ENCODE results near the gene WIPF3. TPM values are rescaled to one million over a fixed set of nuclear protein-coding genes. Genes with fewer than 3 reads are reported as not detected.

The WIPF3 gene
- total RNA-seq (1 to 10 TPM in 2 of 7 donors, under 1 TPM in 5; 0.17 to 1.5 (median 0.72) TPM), polyA plus RNA-seq (under 1 TPM; 0.57 to 0.61 (median 0.58) TPM)
- long read RNA-seq, donor 1 = 0 reads
- long read RNA-seq, donor 2 = 0 reads

DNA sequence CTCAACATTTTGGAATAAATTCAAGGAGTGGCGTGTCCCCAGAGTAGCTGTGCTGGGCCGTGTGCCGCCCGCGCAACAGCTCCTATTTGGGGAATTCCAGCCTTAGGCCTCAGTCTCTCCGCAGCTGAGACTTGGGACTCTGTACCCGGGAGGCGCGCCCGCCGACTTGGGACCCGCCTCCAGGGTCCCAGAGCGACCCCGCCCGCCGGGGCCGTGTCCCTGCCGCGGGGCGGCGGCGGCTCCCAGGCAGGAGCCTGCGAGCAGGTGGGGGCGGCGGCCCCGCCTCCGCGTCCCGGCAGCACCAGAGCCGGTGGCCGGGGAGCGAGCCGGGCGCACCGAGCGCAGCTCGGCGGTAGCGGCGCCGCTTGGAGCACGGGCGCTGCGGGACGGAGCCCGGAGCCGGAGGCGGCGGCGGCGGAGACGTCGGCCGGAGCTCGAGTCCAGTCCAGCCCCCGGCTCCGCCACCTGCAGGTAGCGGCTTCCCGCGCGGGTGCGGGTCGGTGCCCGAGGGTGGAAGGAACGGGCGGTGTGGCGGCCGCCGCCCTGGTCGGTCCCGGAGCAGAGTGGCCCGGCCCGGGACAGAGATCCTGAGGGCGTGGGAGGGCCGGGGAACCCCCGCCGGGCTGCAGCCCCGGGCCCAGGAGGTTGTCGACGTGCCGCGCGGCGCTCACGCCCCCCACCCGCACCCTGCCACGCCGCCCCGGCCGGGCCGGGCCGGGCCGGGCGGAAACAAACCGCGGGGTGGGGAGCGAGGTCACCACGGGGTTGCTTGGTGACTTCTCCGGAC, at the start of gene WIPF3:
TSS of gene WIPF3 (plus strand) at position 301 of the 787 bp plus-strand sequence. CDS start 28,217 bp downstream, outside the sequence.
- H3K27me3 ChIP-seq (replicated peaks in 1 of 7) = peaks cover 0 to 99% (median 38%) of the 10 kb centered on the region in 7 donors
- H3K27ac ChIP-seq = peak within 1 kb of the TSS in 1 of 8 donors; percentile 34
- 2 to 7% (median 3%) methylated on average over 42 to 99 of the region's 99 CpGs for WGBS, 5 donors

GRCh38 chr7:29763266-29763665, 43.0 kb upstream of the WIPF3 start:
- no peak for DNase-seq
- no peaks in the 10 kb centered on the region for H3K9me3 ChIP-seq
- no peak overlapping the region for H3K4me3 ChIP-seq
- TF ChIP-seq, protein P1, sequence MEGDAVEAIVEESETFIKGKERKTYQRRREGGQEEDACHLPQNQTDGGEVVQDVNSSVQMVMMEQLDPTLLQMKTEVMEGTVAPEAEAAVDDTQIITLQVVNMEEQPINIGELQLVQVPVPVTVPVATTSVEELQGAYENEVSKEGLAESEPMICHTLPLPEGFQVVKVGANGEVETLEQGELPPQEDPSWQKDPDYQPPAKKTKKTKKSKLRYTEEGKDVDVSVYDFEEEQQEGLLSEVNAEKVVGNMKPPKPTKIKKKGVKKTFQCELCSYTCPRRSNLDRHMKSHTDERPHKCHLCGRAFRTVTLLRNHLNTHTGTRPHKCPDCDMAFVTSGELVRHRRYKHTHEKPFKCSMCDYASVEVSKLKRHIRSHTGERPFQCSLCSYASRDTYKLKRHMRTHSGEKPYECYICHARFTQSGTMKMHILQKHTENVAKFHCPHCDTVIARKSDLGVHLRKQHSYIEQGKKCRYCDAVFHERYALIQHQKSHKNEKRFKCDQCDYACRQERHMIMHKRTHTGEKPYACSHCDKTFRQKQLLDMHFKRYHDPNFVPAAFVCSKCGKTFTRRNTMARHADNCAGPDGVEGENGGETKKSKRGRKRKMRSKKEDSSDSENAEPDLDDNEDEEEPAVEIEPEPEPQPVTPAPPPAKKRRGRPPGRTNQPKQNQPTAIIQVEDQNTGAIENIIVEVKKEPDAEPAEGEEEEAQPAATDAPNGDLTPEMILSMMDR (IDR thresholded peaks at IDR 0.05 in 8 of 11, conservative IDR thresholded peaks at IDR 0.05 in 3 of 11) = no peak
- TF ChIP-seq POLR2AphosphoS5 (IDR thresholded peaks at IDR 0.05) (no peak), POLR2A (IDR thresholded peaks at IDR 0.05) (no peak)
- intact Hi-C loops (cut with DNase I; ENCODE audit: low total_unique reads) = no loop called here
- 78 to 95% (median 90%) methylated on average over 1 of the region's 1 CpG for WGBS, 5 donors
- H3K27ac ChIP-seq = no peak overlapping the region
- no peaks in the 10 kb centered on the region for H3K36me3 ChIP-seq
- H3K4me1 ChIP-seq = no peaks in the 10 kb centered on the region
- peaks cover 0 to 51% (median 5%) of the 10 kb centered on the region in 7 donors for H3K27me3 ChIP-seq (replicated peaks in 1 of 7)

More for the DNA sequence above, at the start of gene WIPF3:
- Histone ChIP-seq H3K4me1 (peaks cover 6 to 24% (median 17%) of the 10 kb centered on the region in 6 donors), H3K9me3 (no peaks in the 10 kb centered on the region), H3K4me3 (peak within 1 kb of the TSS; percentile 23 to 69 (median 42)), H3K36me3 (no peaks in the 10 kb centered on the region)
- DNase-seq = no peak
- no peak for TF ChIP-seq POLR2AphosphoS5 (IDR thresholded peaks at IDR 0.05)
- TF ChIP-seq, protein P1 (IDR thresholded peaks at IDR 0.05 in 8 of 11, conservative IDR thresholded peaks at IDR 0.05 in 3 of 11) = no peak
- no peak for TF ChIP-seq POLR2A (IDR thresholded peaks at IDR 0.05)
- intact Hi-C loops (cut with DNase I; ENCODE audit: low total_unique reads) = no loop called here

DNA sequence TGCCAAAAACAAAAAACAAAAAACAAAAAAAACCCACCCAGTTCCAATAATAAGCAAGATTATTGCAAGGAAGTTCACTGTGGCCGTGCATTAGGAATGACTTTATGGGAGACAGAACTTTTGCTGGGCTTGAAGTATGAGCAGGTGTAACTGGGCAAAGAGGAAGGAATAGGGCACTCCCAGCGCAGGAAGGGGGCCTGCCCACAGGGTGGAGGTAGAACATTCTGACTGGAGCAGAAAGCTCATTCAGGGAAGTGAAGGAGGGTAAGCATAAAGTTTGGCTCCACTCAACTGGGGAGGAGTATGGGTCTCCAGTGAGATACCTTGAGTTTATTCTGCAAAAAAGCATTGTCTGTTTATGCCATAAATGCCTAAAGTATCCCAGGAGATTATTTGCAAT, 42.1 kb upstream of the WIPF3 start:
- no peak for DNase-seq
- Histone ChIP-seq H3K27me3 (replicated peaks in 1 of 7) (peaks cover 0 to 58% (median 5%) of the 10 kb centered on the region in 7 donors), H3K36me3 (no peaks in the 10 kb centered on the region), H3K9me3 (no peaks in the 10 kb centered on the region), H3K4me3 (no peak overlapping the region), H3K27ac (no peak overlapping the region), H3K4me1 (no peaks in the 10 kb centered on the region)
- WGBS, 5 donors = 36 to 53% (median 45%) methylated on average over 2 of the region's 2 CpGs
- TF ChIP-seq POLR2A (IDR thresholded peaks at IDR 0.05) (no peak), POLR2AphosphoS5 (IDR thresholded peaks at IDR 0.05) (no peak)
- TF ChIP-seq, protein P1 (IDR thresholded peaks at IDR 0.05 in 8 of 11, conservative IDR thresholded peaks at IDR 0.05 in 3 of 11) = no peak
- intact Hi-C loops (cut with DNase I; ENCODE audit: low total_unique reads) = no loop called here

DNA sequence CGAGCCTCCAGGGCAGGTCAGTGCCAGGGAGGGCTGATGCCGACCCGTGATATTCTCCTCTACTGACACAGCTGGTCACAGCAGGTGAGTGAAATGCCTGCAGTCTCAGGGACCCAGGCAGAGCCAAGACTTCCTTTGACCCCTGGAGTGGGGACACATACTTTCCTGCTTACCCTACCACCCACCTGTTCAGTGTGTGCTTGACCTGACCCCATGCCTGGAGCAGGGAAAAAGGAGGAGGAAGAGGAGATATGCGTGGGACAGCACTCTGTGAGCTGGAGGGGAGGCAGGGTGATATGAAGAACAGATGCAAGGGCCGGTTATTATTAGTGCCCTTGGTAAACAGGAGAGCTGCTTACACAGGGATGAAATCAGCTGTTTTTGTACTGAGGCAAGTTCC, 40.8 kb upstream of the WIPF3 start:
- H3K27ac ChIP-seq = no peak overlapping the region
- peaks cover 0 to 58% (median 5%) of the 10 kb centered on the region in 7 donors for H3K27me3 ChIP-seq (replicated peaks in 1 of 7)
- no peak for DNase-seq
- no peaks in the 10 kb centered on the region for H3K9me3 ChIP-seq
- H3K36me3 ChIP-seq = no peaks in the 10 kb centered on the region
- TF ChIP-seq POLR2A (IDR thresholded peaks at IDR 0.05) (no peak), POLR2AphosphoS5 (IDR thresholded peaks at IDR 0.05) (no peak)
- TF ChIP-seq, protein P1 (IDR thresholded peaks at IDR 0.05 in 8 of 11, conservative IDR thresholded peaks at IDR 0.05 in 3 of 11) = no peak
- 65 to 86% (median 72%) methylated on average over 5 of the region's 5 CpGs for WGBS, 5 donors
- H3K4me1 ChIP-seq = no peaks in the 10 kb centered on the region
- intact Hi-C loops (cut with DNase I; ENCODE audit: low total_unique reads) = no loop called here
- no peak overlapping the region for H3K4me3 ChIP-seq

Measured in spleen (tissue), 13 donors.